EL (cell line): ENCODE data around the gene ESR2.
A peak's percentile ranks its signal among the peaks of the same experiment; 100 is the strongest.
"Not testable (repeated sequence)": the region's sequence is repeated elsewhere in the genome, so short reads cannot be mapped to it uniquely, and the experiment has no call there.

Source experiments
- DNase-seq: peaks from one replicate; pipeline ENCODE4 v3.0.0-alpha.2; 2016

The ESR2 gene

DNA sequence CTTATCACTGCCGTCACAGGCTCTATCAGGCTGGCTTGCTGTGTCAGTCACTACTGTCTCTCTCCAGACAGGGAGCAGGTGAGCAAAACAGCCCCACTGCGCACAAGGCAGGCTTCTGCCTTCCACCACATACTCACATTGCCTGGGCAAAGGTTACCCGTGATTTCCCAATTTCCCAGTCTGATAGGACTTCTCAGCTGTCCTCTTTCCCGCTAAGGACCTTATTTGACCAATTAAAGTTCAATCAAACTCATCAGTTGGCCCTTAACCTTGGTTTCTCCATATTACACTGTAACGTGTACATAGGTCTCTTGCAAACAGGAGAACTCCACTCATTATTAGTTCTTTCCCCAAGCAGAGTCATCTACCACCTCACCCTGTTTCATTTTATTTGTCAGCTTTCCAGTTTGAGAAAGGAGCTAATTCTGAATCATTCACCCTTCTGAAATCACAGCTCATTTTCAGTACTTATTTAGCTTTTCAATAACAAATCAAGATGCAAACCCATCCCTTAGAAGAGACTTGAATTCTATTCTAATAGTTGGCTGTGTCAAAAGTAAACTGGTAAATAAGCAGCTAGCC is 170.8 kb downstream of the ESR2 start:
- DNase-seq = no peak

- DNase-seq = no peak
These were observed 174.2 kb downstream of the ESR2 start for GRCh38 chr14:64119980-64120379.

GRCh38 chr14:64119500-64119899 is 174.7 kb downstream of the ESR2 start:
- no peak for DNase-seq

GRCh38 chr14:64118892-64119291 is 175.3 kb downstream of the ESR2 start:
- no peak for DNase-seq

- DNase-seq = not testable (repeated sequence)
These were observed 175.8 kb downstream of the ESR2 start for GRCh38 chr14:64118403-64118742.

DNA sequence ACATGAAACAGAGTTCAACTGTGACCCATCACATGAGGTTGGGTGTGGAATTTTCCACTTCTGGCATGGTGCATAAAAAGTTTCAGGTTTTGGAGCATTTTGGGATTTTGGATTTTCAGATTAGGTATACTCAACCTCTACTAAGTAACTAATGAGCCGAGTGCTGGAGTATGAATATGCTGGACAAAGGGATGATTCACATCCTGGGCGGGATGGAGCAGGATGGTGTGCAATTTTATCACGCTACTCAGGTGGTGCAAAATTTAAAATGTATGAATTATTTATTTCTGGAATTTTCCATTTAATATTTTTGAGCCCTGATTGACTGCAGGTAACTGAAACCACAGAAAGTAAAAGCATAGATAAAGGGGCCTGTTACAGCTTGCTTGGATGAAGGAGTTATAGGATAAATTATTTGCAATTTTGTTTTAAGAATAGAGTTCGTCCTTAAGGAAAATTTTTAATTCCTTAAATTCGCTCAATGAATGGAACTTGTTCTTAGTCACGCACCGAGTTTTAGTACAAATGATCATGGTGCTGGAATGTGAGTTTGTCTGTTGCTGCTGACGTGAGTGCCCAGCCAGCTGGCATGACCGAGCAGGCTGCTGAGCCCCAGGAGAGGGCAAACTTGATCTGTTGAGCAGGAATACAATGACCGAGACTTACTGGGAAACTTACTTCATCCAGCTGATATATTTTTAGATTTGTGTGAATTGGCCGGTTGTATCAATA is 176.3 kb downstream of the ESR2 start:
- no peak for DNase-seq

DNA sequence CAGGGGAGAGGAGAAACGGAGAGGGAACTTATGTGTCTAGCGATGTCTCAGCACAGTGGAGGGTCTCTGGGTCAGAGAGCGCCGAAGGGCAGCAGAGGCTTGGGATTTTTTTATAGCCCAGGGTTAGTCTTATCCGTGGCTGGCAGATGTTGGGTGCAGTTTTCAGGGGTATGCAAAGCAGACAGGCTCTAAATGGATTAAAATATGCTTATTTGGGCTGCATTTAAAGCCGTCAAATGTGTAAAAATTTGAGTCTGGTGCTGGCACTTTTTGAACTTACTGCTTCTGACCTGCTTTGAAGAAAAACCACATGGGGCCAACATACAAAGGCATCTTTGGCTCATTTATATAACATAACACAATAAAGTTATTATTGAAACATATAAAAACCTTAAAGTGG is 178.8 kb downstream of the ESR2 start:
- no peak for DNase-seq

GRCh38 chr14:64114796-64115195 is 179.4 kb downstream of the ESR2 start:
- no peak for DNase-seq

DNA sequence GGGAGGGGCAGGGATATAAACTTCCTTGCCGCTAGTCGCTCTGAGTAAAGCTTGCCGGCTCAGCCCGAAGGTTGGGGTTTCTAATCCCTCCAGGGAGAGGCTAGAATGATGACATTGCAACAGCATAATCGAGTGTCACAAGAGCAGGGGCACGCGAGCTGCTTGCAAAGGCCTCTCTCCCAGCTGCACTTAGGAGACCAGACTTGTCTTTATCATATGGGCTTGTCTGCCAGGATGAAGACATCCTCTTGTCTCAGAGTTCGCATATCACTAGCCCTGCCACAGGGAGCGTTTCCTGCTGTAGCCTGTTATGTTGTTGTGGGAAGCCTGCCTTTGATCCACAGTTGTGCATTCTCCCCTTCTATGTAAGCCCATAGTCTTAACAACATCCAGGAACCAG is 180.0 kb downstream of the ESR2 start:
- DNase-seq = no peak

DNA sequence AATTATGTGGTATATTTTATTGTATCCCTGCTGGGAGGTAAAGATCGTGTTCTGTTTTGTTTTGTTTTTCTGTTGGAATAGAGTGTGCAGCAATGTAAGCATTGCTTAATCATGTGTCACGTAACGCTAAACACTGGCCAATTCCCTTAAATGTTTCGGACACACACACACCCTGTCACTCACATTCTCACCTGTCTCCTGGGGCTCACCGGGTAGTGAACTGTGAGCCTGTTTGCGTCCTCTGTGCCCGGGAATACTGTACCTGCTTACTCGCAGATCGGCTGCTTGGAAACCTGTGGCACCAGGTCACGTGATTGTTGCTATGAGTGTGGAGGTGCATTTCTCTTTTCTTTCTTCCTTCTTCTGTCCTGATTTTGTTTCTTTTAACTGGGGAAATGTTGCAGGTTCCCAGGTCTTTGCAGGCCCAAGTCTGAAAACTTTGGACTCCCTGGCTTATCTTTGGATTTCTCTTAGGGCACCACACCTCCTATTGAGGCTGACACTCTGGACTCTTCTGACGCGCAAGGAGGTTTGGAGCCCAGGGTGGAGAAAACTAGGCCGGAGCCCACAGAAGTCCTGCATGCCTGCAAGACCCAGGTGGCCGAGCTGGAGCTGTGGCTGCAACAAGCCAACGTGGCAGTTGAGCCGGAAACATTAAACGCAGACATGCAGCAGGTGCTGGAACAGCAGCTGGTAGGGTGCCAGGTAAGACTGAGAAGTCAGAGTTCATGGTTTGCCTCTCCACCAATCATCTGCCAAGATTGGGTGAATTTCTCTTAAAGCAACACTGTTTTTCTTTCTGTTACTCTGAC is 181.1 kb downstream of the ESR2 start:
- DNase-seq = no peak

DNA sequence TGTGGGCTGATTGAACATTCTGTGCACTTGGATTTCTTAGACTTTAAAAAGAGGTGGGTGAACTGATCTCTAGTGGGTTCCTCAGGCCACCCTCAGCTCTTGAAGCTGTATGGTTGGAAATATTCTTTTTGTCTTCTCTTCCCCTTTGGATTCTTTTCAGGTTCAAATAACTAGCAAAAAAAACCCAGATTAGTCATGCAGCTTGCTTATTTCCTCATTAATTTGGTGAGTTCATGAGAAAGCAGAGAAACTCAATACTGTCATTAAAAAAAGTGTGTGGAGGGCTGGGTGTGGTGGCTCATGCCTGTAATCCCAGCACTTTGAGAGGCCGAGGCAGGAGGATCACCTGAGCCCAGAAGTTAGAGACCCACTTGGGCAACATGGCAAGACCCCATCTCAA is 183.4 kb downstream of the ESR2 start:
- DNase-seq = no peak

DNA sequence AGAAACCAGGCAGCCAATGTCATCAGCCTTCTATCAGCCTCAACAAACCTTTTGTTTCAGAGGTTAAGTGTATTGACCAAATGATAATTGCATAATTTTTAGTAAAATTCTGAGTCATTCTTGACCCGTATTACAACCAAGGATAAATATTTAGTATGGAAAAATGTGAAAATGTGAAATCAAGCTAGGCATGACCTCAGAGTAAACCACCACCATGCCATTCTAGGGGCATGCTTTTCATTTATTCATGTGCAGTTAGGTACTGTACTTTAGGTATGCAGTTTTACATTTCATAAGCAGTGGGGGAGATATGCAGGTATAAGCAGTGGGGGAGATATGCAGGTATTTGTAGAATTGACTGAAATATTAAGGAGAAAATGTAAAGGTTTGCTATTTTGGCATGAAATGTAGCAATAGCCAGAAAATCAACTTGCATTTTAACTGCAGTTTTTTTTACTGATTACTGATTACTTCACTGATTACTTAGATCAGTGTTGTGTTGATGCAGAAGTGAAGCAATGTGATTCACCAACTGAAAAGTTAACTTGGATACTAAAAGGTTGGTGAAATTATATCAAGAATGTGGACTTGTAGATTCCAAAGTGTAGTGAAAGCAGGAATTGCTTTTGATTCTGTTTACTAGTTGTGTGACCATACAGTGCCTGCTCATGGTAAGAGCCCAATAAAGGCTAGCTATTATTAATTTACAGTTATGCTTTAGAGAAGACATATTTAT is 184.2 kb downstream of the ESR2 start:
- peak; percentile 18 for DNase-seq

DNA sequence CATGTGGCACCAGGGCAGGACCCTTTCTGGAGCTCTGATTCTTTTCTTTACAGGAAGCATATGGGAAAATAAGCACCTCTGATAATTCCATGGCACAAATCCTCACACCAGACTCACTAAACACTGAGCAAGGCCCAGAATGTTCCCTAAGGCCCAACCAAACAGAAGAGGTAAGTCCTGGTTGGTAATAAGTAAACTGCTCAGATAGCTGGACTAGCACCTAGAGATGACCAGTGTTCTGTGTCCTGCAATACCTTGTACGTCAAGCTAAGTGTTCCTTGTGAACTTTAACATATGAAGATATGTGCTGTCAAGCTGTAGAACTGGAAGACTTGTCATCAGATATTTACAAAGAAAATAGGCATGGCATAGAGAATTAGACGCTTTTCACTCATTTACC is 186.7 kb downstream of the ESR2 start:
- no peak for DNase-seq

DNA sequence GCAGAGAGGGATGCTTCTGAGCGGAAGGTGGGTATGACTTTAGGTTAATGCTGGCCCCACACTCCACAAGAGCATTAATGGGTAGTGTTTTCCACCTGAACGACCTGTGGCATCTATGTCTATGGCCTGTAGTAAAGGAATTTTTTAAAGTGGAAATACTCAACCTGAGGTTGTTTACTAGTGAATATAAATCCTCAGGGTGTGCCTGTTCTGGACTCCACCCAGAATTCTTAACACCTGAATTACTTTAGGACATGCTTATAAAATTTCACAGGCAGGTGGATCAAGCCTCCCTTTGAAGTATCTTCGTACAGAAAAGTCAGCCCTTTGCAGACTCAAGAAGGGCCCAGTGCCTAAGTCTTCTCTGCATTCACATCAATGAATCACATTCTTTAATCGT is 196.1 kb downstream of the ESR2 start:
- no peak for DNase-seq

GRCh38 chr14:64095620-64096019 is 198.6 kb downstream of the ESR2 start:
- peak; percentile 63 for DNase-seq

DNA sequence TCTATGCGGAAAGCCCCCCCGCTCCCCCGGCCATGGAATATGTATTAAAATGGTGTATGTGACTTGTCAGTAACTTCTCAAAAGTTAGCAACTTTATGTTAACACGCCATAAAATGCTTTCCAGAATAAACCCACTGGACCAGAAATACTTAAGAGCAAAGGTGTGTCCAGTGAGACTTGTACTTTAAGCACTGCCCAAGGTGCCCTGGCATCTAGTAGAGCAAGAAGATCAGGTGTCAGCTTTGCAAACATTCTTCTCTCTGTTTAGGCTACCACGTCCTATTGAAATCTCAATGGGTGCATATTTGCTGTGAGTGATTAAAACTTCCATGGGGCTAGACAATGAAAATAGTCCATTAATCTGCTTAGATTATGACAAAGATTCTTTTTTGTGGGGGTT is 201.2 kb downstream of the ESR2 start:
- no peak for DNase-seq

- no peak for DNase-seq
These were observed 201.8 kb downstream of the ESR2 start for GRCh38 chr14:64092338-64092737.

DNA sequence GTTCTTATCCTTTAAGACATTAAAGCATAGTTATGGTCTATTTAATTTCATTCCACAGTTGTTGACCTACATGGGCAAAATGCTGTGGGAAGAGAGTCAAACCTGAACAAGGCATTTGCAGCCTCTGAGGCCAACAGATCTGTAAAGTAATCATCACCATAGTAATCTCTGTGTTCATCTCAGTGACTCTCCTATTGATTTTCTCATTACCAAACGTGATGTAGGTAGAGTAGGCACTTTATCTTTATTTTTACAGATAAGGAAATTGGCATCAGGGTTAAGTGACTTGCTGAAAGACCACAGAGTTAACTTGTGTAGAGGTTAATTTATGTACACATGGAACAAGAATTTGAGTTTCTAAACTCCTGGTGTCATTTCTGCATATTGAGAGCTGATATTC is 203.0 kb downstream of the ESR2 start:
- no peak for DNase-seq

DNA sequence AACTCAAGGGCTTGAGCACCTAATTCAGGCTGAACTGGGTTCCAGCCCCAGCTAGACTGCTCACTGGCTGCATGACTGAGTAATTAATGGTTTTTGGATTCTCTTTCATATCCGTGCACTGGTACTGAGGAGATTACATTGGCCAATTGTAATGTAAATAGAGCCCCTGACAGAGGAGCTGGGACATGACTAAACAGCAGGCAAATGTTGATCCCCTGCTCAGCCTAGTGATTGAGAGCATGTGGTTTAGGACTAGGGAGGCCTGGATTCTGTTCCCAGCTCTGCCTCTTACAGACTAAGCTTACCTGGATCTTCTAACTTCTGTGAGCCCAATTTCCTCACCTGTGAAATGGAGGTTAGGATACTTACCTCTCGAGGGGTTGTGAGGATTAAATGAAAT is 204.3 kb downstream of the ESR2 start:
- no peak for DNase-seq

- no peak for DNase-seq
These were observed 205.6 kb downstream of the ESR2 start for GRCh38 chr14:64088647-64088964.

DNA sequence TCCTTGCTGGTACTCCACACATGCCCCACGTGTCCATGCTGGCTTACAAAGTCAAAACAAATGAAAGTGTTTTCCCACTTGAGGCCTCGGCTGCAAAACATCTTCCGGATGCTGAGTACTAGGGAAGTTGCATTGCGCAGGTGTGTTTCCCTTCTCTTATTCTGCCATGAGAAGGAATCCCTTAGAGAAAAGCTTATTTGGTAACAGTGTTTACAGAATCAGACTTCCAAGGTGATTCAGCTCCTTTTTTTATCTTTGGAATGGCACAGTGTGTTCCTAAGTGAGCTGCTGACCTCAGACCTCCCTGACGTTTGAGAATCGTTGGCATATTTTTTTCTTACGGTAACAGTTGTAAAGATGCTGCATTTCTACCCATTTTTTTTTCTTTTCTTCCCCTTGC is 211.3 kb downstream of the ESR2 start:
- no peak for DNase-seq

DNA sequence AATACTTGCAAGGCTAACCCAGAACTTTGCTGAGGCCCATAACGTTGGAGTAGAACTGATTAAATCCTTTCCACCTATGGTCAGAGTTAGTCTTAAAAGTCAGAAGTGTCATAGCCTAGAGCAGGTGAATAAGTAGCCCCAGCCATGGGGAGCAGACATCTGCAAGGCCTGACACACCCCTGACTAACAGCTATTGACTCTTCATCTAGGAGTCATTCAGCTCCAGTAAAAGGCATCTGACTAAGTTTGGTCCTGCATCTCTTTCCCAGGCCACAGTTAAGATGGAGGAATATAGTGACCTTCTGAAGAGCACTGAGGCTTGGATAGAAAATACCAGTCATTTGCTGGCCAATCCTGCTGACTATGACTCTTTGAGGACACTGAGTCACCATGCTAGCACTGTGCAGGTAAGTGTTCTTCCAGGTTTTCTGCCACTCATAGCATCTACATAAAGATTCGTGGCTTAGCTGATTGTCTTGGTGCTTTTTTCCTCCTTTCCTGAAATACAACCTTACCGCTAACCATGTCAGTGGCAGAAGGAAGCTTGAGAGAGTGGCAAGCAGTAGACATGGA is 212.9 kb downstream of the ESR2 start:
- no peak for DNase-seq

DNA sequence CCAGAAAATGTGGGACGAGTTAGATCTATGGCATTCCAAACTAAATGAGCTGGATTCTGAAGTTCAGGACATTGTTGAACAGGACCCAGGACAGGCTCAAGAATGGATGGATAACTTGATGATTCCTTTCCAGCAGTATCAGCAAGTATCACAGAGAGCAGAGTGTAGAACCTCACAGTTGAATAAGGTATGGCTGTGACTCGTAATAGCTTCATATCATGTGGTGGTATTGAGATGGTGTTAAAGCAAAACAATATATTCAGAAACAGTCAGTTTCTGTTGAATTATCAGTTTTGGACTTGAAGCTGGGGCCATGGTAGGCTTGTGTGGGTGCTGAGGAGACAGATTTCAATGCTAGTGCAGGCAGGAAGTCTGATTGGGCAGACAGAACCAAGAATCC is 213.7 kb downstream of the ESR2 start:
- DNase-seq = no peak
